Myocyte (in vitro differentiated cells): Measurements from ENCODE around the gene FOLR1. TPM values are rescaled to one million over a fixed set of nuclear protein-coding genes. Genes with fewer than 3 reads are reported as not detected.

Source experiments
- total RNA-seq: library from RNA; depleted of rRNA; stranded (reverse); fragments of >200 nt; gene quantifications from 2 replicates; pipeline ENCODE4 v1.2.3, GENCODE V29; 2014

The FOLR1 gene
- total RNA-seq, 1 donor from 2014 or later = 34.8 TPM

Other genes with a start within 250 kb of the FOLR1 start
- gene IL18BP, start 193.2 kb upstream of the FOLR1 start, total RNA-seq = 2.4 and 4.1 TPM in 2 replicates
- 177 and 218 TPM in 2 replicates for gene NUMA1, start 111.6 kb upstream of the FOLR1 start, total RNA-seq
- 2.7 and 4.0 TPM in 2 replicates for gene LRRC51, start 111.3 kb upstream of the FOLR1 start, total RNA-seq
- gene LAMTOR1, start 88.8 kb upstream of the FOLR1 start, total RNA-seq = 111 and 118 TPM in 2 replicates
- not detected in 2 replicates for gene TOMT, start 86.2 kb upstream of the FOLR1 start, total RNA-seq
- 23.1 and 25.3 TPM in 2 replicates for gene ANAPC15, start 79.4 kb upstream of the FOLR1 start, total RNA-seq
- gene FOLR3, start 56.4 kb upstream of the FOLR1 start, total RNA-seq = not detected in 2 replicates
- not detected in 2 replicates for gene FOLR2, start 24.7 kb downstream of the FOLR1 start, total RNA-seq
- gene INPPL1, start 32.6 kb downstream of the FOLR1 start, total RNA-seq = 490 and 646 TPM in 2 replicates
- not detected in 2 replicates for gene PHOX2A, start 52.0 kb downstream of the FOLR1 start, total RNA-seq
- gene CLPB, start 242.4 kb downstream of the FOLR1 start, total RNA-seq = 32.5 and 35.2 TPM in 2 replicates